Retinal pigment epithelial cell (primary cell): ENCODE results near the gene APP.
A peak's percentile ranks its signal among the peaks of the same experiment; 100 is the strongest.

Experiments
- DNase-seq: peaks from one replicate; pipeline ENCODE4 v3.0.0-alpha.2; 2010; ENCODE audit warnings: low read depth
- H3K4me3 ChIP-seq: 2 replicates; pipeline ENCODE4 v1.5.1; 2011; ENCODE audit warnings: mild to moderate bottlenecking, low read length, control low read depth, moderate library complexity
- TF ChIP-seq, protein P1 (sequence below): conservative IDR thresholded peaks from 2 replicates; pipeline ENCODE4 v1.5.1; 2011; ENCODE audit warnings: low read depth, low read length, control low read depth, inconsistent platforms

APP gene

DNA sequence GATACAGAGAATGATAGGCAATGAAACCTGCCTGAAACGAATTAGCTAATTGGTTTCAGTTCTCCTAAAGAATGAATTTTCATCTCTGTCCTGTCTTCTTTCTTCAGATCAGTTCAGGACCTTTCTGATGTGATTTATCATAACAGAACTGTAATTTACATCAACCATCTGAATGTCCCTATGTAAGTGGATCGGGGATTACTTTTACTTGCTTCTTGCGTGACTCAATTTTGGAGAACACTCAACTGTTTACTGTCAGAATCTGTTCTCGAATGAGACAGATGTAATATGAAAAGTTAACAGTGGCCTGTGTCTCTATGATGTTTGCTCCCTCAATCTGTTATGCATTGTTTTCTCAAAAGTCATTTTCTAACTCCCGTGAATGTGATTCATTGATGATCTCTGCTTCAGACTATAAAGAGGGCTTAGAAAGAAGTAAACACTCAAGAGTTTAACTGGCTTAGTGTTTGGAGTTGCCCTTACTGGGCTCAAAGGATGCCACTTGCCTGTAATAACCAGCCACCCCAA is 324.8 kb downstream of the APP start:
- TF ChIP-seq, protein P1, sequence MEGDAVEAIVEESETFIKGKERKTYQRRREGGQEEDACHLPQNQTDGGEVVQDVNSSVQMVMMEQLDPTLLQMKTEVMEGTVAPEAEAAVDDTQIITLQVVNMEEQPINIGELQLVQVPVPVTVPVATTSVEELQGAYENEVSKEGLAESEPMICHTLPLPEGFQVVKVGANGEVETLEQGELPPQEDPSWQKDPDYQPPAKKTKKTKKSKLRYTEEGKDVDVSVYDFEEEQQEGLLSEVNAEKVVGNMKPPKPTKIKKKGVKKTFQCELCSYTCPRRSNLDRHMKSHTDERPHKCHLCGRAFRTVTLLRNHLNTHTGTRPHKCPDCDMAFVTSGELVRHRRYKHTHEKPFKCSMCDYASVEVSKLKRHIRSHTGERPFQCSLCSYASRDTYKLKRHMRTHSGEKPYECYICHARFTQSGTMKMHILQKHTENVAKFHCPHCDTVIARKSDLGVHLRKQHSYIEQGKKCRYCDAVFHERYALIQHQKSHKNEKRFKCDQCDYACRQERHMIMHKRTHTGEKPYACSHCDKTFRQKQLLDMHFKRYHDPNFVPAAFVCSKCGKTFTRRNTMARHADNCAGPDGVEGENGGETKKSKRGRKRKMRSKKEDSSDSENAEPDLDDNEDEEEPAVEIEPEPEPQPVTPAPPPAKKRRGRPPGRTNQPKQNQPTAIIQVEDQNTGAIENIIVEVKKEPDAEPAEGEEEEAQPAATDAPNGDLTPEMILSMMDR = no peak
- no peak for DNase-seq
- H3K4me3 ChIP-seq = no peak overlapping the region

DNA sequence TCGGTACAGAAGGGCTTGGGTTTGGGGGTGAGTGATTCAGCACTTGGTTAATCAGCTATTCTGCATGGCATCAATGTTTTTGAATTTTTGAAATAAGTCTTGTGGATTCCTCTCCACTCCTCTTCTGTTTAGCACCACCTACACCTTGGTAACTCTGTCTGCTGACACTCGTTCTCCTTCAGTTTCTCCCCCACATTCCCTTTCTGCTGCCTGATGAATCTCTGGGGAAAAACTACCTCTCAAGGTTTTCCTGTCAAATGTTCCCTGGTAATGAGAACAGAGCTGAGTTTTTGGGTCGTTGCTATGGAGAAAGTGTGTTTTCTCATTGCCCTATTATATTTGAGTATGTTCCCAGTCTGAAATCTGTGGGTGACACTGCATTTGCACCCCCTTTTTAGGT is 327.6 kb downstream of the APP start:
- TF ChIP-seq, protein P1 = no peak
- no peak for DNase-seq
- H3K4me3 ChIP-seq = no peak overlapping the region

DNA sequence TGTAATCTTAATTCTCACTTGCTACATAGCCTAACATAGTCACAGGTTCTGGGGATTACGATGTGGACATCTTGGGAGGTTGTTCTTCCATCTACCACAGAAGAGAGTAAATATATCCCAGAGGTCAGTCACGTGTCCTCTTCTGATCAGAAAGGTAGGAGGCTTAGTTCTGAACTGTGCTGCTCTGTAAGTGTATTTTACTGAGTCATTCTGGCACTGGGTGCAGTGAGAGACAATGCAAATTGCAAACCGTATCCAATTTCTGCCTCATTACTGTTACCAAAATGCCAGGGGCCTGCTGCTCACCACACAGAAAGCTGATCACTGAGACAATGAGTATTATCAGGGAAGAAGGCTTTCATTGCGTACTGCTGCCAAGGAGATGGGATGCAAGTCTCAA is 331.8 kb downstream of the APP start:
- DNase-seq = no peak
- TF ChIP-seq, protein P1 = no peak
- H3K4me3 ChIP-seq = no peak overlapping the region

DNA sequence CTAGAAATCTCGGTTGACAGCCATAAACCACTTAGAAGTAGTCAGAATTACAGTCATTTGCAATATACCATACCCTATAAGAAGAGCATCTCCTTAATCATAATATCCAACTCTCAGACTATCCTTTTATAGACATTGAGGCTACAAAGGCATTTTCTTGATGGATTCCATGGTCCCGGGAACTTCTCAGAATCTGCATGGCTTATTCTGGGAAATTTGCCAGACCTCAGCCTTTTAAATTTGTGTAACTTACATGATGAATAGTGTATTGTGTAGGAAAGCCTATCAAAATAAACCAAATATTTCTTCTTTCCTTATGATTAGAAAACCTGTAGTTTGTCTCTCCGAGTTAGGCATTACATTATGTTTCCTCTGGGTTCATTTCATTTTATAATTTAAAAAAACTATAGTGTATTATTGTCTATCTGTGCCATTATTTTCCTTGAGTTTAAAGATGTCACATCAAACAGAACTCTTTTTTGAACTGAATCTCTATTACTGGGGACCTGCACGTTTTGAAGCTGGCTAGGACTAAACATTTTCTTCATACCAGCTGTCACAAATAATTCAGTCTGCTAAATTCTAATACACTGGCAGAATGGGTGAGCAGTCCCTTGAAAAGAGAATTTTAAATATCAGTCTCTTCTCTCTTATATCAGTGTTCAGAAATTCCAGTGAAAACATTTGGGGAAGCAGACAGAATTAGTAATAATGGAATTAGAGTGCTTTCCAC is 332.9 kb downstream of the APP start:
- H3K4me3 ChIP-seq = no peak overlapping the region
- DNase-seq = peak; percentile 72
- TF ChIP-seq, protein P1 = no peak

DNA sequence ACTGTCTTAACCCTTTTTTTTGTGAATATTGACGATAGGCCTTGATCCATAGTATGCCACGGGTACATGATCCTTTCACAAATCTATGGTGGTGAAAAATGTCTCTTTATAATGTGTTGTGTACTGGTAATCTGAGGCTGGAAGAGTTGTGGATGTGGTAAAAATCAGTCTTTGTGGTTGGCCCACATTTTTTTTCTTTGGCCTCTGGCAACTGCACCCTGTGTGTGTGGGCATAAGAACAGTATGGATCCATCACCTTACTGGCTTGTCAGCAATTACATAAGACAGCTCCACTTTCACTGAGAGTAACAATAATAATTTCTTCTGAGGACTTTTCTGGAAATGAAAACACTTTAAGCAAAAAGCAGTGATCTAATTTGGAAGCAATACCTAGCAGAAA is 334.2 kb downstream of the APP start:
- no peak for DNase-seq
- H3K4me3 ChIP-seq = no peak overlapping the region
- TF ChIP-seq, protein P1 = no peak

DNA sequence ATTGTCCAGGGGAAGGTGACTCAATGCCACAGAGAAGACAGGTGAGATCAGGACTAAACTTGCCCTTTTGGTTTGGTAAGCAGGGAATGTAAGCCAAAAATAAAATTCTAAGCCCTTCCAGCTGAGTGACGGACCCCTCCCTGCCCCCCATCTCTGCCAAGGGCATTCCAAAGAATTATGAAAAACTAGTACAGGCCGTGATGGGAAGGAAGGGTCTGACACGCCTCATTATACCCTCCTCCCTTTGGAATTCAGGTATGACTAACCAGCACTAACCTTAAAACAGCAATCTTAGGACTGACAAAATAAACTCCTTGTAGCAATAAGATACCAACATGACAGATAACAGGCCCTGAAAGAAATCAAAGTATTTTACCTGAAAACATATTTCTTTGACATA is 336.2 kb downstream of the APP start:
- H3K4me3 ChIP-seq = no peak overlapping the region
- DNase-seq = no peak
- TF ChIP-seq, protein P1 = no peak

DNA sequence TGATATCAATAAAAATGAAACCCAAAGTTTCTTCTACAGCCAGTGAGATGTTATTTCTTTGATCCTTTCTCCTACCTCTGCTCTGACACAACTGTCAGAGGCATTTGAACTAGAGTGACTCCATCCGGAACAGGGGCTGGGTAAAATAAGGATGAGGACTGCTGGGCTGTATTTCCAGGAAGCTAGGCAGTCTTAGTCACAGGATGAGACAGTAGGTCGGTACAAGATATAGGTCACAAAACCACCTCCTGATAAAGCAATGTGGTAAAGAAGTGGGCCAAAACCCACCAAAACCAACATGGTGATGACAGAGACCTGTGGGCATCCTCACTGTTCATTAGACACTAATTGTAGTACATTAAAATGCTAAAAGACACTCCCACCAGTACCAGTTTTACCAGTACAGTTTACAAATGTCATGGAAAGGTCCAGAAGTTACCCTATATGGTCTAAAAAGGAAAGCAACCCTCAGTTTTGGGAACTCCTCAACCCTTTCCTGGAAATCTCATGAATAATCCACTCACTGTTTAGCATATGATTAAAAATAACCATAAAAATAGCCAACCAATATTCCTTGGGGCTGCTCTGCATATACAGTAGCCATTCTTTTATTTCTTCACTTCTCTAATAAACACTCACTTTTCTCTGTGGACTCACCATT is 339.1 kb downstream of the APP start:
- TF ChIP-seq, protein P1 = no peak
- no peak overlapping the region for H3K4me3 ChIP-seq
- DNase-seq = no peak
